RWPE1 (cell line): ENCODE results near the gene SDHA.
"Not testable (repeated sequence)": the region's sequence is repeated elsewhere in the genome, so short reads cannot be mapped to it uniquely, and the experiment has no call there.

Experiments
- CTCF ChIA-PET: fragments of 350-600 bp; sonication (Branson Sonifier 250); formaldehyde crosslinking; extraction: SDS; loops from one replicate; lab custom pipeline; 2021; lab: Yijun Ruan, JAX
- POLR2A ChIA-PET: fragments of 400-600 bp; formaldehyde crosslinking; extraction: SDS; loops from one replicate; lab custom pipeline; 2020; ENCODE audit warnings: antibody characterized with exemption; ENCODE audit not compliant: low non-redundant PET; lab: Yijun Ruan, JAX
- DNase-seq: peaks from one replicate; pipeline ENCODE4 v3.0.0; 2012; ENCODE audit warnings: low spot score
- H3K27ac ChIP-seq: fragments of 450-650 bp; 2 replicates; pipeline ENCODE4 v1.5.1; 2017
- TF ChIP-seq, protein P1 (sequence below): fragments of 450-650 bp; conservative IDR thresholded peaks from 2 replicates; pipeline ENCODE4 v1.5.1; 2017; ENCODE audit warnings: low read depth, mild to moderate bottlenecking

Gene SDHA

DNA sequence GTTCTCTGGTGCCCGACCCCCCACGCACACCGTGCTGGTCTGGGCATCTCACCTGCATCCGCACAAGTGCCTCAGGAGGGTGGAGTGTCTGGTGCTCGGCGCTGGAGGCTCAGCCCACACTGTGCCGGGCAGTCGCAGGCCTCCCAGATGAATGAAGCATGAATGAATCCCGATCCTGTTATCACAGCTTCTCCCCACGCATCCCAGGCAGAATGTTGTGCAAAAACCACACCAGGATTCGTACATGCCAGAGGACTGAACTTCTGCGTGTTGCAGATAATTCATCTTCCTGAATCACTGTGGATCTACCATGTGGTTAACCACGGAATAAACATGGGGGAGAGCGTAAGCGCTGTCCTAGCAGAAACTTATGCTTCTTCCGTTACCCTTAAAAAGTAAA lies 78.8 kb downstream of the SDHA start:
- H3K27ac ChIP-seq, POLR2A ChIA-PET, CTCF ChIA-PET, DNase-seq: not testable (repeated sequence)

DNA sequence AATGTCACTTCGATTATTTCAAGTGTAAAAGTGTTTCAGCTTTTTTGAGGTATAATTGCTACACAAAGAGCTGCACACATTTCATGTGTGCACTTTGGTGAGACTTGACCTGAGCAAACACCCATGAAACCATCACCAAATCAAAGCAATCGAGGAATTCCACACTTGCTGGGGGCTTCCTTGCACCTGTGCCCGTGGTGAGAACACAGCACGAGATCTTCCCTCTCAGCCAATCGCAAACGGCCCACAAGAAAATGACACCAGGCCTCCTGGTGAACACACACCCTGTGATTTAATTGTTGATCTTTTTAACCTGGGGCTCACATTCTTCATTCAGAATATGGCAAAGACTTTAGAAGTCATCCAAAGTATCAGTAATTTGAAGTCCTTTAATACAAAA lies 79.3 kb downstream of the SDHA start:
- POLR2A ChIA-PET, H3K27ac ChIP-seq, CTCF ChIA-PET: not testable (repeated sequence)

DNA sequence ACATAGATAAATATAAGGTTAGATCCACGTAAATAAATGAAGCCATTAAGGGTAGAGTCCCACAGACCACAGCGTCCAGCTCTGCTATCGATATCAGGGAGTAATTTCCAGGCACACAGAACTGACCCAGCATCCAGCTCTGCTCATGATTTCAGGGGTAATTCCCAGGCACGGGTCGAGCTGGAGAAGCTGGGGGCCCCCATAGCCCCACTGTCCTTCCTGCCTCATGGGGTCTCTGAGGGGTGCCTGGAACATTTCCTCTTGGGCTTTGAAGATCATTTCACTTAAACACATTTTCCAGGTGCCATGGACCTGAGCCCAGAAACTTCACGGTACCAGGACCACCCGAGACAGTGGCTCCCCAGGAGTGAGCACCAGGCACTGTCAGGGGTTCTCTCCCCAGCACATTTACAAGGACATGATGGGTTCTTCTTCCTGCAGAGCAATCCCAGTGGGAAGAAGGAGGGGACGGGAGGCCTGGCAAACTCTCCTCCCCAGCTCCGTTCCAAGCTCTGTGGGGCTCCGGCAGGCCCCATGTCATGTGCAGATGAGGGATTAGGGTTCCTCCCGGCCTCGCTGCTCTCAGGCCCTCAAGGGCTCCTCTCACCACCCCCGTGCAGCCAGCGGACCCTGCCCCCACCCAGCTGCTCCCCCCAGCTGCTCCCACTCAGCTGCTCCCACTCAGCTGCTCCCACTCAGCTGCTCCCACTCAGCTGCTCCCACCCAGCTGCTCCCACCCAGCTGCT lies 80.0 kb downstream of the SDHA start:
- POLR2A ChIA-PET, DNase-seq, H3K27ac ChIP-seq, CTCF ChIA-PET: not testable (repeated sequence)

More for the DNA sequence above, 79.3 kb downstream of the SDHA start:
- not testable (repeated sequence) for DNase-seq

DNA sequence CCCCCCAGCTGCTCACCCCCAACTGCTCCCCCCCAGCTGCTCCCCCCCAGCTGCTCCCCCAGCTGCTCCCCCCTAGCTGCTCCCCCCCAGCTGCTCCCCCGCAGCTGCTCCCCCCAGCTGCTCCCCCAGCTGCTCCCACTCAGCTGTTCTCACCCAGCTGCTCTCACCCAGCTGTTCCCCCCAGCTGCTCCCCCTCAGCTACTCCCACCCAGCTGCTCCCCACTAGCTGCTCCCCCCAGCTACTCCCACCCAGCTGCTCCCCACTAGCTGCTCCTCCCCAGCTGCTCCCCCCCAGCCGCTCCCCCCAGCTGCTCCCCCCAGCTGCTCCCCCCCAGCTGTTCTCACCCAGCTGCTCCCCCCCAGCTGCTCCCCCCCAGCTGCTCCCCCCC lies 80.6 kb downstream of the SDHA start:
- POLR2A ChIA-PET, result no interaction called here
- no peak overlapping the region for H3K27ac ChIP-seq
- TF ChIP-seq, protein P1, sequence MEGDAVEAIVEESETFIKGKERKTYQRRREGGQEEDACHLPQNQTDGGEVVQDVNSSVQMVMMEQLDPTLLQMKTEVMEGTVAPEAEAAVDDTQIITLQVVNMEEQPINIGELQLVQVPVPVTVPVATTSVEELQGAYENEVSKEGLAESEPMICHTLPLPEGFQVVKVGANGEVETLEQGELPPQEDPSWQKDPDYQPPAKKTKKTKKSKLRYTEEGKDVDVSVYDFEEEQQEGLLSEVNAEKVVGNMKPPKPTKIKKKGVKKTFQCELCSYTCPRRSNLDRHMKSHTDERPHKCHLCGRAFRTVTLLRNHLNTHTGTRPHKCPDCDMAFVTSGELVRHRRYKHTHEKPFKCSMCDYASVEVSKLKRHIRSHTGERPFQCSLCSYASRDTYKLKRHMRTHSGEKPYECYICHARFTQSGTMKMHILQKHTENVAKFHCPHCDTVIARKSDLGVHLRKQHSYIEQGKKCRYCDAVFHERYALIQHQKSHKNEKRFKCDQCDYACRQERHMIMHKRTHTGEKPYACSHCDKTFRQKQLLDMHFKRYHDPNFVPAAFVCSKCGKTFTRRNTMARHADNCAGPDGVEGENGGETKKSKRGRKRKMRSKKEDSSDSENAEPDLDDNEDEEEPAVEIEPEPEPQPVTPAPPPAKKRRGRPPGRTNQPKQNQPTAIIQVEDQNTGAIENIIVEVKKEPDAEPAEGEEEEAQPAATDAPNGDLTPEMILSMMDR, result no peak
- DNase-seq, result no peak
- CTCF ChIA-PET, result no interaction called here

DNA sequence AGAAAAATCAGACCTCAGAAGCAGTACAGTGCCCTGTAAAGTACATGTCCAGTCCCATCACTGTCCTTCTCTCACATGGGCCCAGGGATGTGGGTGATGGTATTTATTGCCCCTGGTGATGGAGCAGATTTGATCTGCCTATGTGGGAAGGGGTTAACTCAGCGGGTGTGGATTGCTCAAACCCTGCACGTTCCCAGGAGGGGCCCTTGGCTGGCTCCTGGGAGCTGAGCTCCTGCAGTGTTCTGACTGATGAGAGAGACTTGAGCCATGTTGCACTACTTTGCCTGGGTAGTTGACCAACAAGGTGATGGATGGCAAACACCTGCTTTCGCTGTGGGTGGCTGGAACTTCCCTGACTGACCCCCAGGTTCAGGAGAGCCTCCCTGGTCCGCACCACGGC lies 81.8 kb downstream of the SDHA start:
- CTCF ChIA-PET, POLR2A ChIA-PET: not testable (repeated sequence)

DNA sequence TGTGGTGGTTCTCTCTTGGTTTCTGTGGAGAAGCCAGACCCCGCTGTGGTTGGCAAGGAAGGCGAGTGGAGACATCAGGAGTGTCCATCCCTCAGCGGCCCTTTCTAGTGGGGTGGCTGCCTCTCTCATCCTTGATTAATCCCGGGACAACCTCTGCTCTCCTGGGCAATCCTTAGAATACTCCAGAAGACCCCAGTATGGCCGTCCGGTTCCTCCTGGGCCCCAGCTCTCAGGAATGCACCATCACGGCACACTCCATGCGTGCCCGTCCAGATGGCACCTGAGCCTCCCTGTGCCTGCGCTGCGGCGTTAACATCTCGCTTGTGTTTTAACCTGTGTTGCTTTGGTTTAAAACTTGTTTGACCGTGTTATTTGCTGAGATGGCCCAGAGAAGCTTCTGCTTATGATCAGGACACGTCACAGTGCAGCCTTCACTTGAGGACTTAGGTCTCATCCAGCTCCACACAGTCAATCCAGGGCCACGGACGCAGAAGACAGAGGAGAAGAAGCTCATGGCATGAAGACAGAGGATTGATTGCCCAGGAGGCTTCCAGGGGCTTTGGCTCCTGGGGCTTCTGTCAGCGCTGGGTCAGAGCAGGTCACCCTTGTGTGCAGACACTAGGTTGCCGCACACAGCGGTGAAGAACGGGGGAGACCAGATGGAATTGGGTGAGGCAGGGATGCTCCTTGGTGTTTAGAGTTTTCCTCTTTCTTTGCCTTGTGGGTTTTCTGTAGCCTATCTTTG lies 82.7 kb downstream of the SDHA start:
- POLR2A ChIA-PET, CTCF ChIA-PET: not testable (repeated sequence)

More for the DNA sequence above, 81.8 kb downstream of the SDHA start:
- H3K27ac ChIP-seq, DNase-seq: not testable (repeated sequence)

DNA sequence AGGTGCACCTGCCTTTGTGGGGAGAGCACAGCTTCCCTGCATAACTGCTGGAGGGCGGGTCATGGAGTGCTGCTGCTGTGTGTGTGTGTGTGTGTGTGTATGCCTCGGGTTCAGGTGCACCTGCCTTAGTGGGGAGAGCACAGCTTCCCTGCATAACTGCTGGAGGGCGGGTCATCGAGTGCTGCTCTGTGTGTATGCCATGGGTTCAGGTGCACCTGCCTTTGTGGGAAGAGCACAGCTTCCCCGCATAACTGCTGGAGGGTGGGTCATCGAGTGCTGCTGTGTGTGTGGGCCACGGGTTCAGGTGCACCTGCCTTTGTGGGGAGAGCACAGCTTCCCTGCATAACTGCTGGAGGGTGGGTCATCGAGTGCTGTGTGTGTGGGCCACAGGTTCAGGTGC lies 84.3 kb downstream of the SDHA start:
- POLR2A ChIA-PET, result interaction anchor here (0.6 kb wide), 1 partner anchor 79 kb away, joined by 6 read pairs; no protein-coding TSS in a partner anchor
- H3K27ac ChIP-seq, DNase-seq: not testable (repeated sequence)
- CTCF ChIA-PET, result interaction anchor here (1.1 kb wide), 1 partner anchor 114 kb away, joined by 5 read pairs; no protein-coding TSS in a partner anchor

More for the DNA sequence above, 82.7 kb downstream of the SDHA start:
- not testable (repeated sequence) for H3K27ac ChIP-seq, DNase-seq

DNA sequence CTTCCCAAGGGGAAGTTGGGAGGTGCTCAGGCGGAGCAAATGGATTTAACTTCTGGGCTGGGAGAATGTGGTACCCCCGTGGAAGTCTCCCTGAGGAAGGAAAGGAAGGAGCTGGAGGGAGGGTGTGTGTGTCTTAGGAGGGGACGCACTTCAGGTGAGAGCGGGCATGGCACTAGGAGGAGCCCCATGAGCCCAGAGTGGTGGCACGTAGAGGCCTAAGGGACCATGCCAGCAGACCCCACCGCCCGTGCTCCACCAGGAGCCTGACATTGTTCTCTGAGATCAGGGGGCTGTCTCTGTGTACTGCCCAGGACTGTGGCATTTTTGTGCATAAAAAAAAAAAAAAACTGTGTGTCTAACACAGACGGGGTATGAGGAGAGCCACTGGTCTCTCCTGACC lies 84.8 kb downstream of the SDHA start:
- H3K27ac ChIP-seq, result no peak overlapping the region
- ChIA-PET CTCF (no interaction called here), POLR2A (no interaction called here)
- DNase-seq, result no peak
- TF ChIP-seq, protein P1, result no peak

DNA sequence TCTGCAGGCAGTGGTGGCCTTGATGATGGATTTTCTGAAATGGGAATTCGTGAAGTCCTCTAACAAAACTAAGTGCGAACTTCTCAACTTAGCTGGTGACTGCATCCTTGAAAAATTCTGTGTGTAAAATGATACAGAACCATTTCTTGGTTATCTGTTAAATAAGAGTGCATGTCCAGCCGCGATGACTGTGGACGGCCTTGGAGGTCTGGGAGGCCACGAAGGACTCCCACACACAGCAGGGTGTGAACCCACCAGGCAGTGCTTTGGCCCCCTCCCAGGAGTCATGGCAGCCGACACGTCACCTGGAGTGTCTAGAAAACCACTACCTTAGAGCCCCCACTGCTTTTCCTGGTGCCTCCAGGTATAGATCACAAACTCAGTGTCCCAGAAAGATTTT lies 85.6 kb downstream of the SDHA start:
- H3K27ac ChIP-seq, POLR2A ChIA-PET, CTCF ChIA-PET, DNase-seq: not testable (repeated sequence)

DNA sequence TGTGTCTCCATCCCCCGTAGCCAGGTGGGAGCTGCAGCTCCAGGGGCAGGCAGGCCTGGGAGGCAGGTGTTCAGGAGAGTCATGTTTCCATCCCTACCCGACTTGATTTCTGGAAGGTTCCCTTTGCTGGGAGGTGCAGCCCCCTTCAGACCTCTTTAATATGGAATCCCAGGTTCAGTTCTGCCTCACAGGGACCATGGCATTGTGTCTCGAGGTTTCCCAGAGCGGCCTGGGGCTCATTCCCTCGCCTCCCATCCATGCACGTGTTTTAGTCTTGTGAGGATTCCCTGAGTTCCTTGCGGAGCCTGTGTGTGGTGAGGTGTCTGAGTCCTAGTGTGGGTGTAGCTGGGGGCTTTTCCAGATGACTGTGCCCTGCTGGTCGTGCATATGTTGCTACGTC lies 86.9 kb downstream of the SDHA start:
- CTCF ChIA-PET, result no interaction called here
- no peak for DNase-seq
- POLR2A ChIA-PET, result no interaction called here

More for the DNA sequence above, 86.9 kb downstream of the SDHA start:
- no peak overlapping the region for H3K27ac ChIP-seq
- TF ChIP-seq, protein P1, result no peak
